Tibial nerve (tissue), 4 donors: ENCODE measurements around the gene DNAJC5G. TPM values are rescaled to one million over a fixed set of nuclear protein-coding genes. Genes with fewer than 3 reads are reported as not detected.
A peak's percentile ranks its signal among the peaks of the same experiment; 100 is the strongest.
"Not testable (repeated sequence)": the region's sequence is repeated elsewhere in the genome, so short reads cannot be mapped to it uniquely, and the experiment has no call there.

Experiments used
- DNase-seq, 2 donors: peaks; one replicate each; pipeline ENCODE4 v3.0.0-alpha.2; 2019; ENCODE audit warnings: low spot score in 2 of 2
- H3K27ac ChIP-seq, 4 donors: fragments of 200-600 bp; sonication (generic) in 3 of 4; one replicate each; pipeline ENCODE4 v1.5.1; 2017 to 2019; ENCODE audit warnings: mild to moderate bottlenecking in 1 of 4
- H3K27me3 ChIP-seq, 2 donors: fragments of 200-600 bp; sonication (generic) in 1 of 2; one replicate each; pipeline versions ENCODE4 v1.5.1 to v1.6.0; 2017 to 2019
- H3K36me3 ChIP-seq, 3 donors: fragments of 200-600 bp; sonication (generic); one replicate each; pipeline ENCODE4 v1.5.1; 2018 to 2019
- H3K4me1 ChIP-seq, 4 donors: fragments of 200-600 bp; sonication (generic) in 3 of 4; one replicate each; pipeline ENCODE4 v1.5.1; 2017 to 2019
- H3K4me3 ChIP-seq, 4 donors: fragments of 200-600 bp; sonication (generic) in 3 of 4; one replicate each; pipeline ENCODE4 v1.5.1; 2017 to 2019; ENCODE audit warnings: mild to moderate bottlenecking in 1 of 4, moderate library complexity in 1 of 4
- H3K9me3 ChIP-seq, 4 donors: fragments of 200-600 bp; sonication (generic) in 3 of 4; one replicate each; pipeline ENCODE4 v1.5.1; 2017 to 2019
- CTCF ChIP-seq, 5 experiments: fragments of 200-600 bp in 3 of 5; fragments of 450-650 bp in 2 of 5; sonication (generic) in 3 of 5; IDR thresholded peaks; one replicate each; pipeline ENCODE4 v1.5.1; 2016 to 2019; ENCODE audit warnings: antibody characterized with exemption in 5 of 5, mild to moderate bottlenecking in 3 of 5, moderate library complexity in 2 of 5
- EP300 ChIP-seq, 2 donors: sonication (generic); formaldehyde crosslinking; IDR thresholded peaks; one replicate each; pipeline ENCODE4 v1.6.1; 2017; ENCODE audit warnings: antibody characterized with exemption in 2 of 2, mild to moderate bottlenecking in 1 of 2
- POLR2A ChIP-seq, 2 donors: fragments of 450-650 bp; IDR thresholded peaks; one replicate each; pipeline ENCODE4 v1.6.1; 2017; ENCODE audit warnings: antibody characterized with exemption in 2 of 2, mild to moderate bottlenecking in 2 of 2, moderate library complexity in 2 of 2
- WGBS, 2 donors: methylation state at CpG; one replicate each; pipeline ENCODE4 v1.1.5; 2018; 5-methylcytosine and 5-hydroxymethylcytosine counted together
- total RNA-seq, 4 donors: library from RNA; depleted of rRNA; stranded (reverse); fragments of >200 nt; gene quantifications; one replicate each; pipeline ENCODE4 v1.1.0, GENCODE V29; 2016

DNAJC5G gene
- total RNA-seq, 4 donors from 2014 or later: 2.5 TPM; not detected in 3

DNA sequence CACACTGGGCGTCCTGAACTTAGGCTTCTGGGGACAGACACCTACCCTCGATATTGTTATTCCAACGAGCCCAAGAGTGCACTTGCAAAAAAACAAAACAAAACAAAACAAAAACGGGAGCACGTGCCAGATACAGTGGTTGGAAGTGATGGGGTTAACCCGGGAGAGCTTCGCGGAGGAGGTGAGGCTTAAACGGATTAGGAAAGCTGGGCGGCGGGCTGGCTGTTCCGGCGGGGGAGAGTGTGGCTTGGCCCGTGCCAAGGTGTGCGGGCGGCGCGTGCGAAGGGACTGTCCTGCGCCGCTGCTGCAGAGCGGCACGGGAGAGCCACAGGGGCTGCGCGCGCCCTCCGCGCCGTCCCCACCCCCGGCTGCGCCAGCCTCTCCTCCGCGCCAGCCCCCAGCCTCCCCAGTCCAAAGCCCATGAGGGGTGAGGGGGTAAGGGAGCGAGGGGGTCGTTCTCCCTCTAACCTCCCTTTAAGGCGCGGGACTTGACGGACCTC lies 10.9 kb upstream of the DNAJC5G start:
- WGBS, 2 donors: 0 to 1% methylated on average over 26 to 34 of the region's 38 CpGs
- Histone ChIP-seq H3K4me3 (peak overlapping the region in 3 of 4 donors; percentile 15 to 55 (median 16)), H3K36me3 (no peaks in the 10 kb centered on the region), H3K27ac (no peak overlapping the region), H3K9me3 (no peaks in the 10 kb centered on the region), H3K4me1 (peaks cover 0 to 40% (median 25%) of the 10 kb centered on the region in 4 donors), H3K27me3 (peaks cover 0 to 91% of the 10 kb centered on the region in 2 donors)
- TF ChIP-seq EP300 (IDR thresholded peaks at IDR 0.05): no peak
- no peak for TF ChIP-seq POLR2A (IDR thresholded peaks at IDR 0.05)
- no peak for TF ChIP-seq CTCF (IDR thresholded peaks at IDR 0.05)
- no peak for DNase-seq

DNA sequence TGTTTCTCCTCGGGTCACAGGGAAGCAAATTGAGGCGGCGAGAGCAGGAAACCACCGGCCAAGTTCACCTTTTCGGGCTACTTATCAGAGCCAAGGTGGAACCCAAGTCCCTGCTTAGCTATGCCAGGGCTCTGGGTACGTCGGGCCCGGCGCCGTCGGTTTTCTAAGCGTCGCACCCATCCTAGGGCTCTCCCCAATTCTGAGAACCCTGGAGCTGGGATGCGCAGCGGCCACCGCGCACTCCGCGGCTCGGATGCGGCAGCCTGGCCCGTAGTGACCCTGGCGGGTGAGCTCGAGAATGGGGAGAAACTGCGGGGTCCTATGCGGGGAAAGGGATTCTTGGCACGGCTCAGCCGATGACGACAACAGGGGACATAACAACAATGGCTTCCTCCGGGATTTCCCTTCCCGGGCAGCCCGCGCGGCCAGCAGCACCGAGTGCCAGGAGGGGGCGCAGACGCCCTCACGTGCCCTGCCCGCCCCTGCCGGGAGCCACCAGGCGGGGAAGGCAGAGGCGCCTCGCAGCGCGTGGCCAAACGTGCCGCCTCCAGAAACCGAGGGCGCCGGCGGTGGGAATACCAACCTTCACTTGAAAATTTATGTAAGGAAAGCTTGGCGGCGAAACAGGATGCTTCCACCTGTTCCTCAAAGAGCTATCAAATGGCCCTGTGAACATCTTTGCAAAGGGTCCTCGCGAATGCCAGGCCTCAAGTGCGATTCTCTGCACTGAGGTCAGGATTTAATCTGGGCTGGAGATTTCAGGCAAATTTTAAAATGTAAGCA lies 10.3 kb upstream of the DNAJC5G start:
- Histone ChIP-seq H3K36me3 (no peaks in the 10 kb centered on the region), H3K9me3 (no peaks in the 10 kb centered on the region), H3K27me3 (peaks cover 0 to 90% of the 10 kb centered on the region in 2 donors), H3K27ac (no peak overlapping the region), H3K4me3 (peak overlapping the region in 3 of 4 donors; percentile 15 to 55 (median 16)), H3K4me1 (peaks cover 0 to 40% (median 25%) of the 10 kb centered on the region in 4 donors)
- TF ChIP-seq POLR2A (IDR thresholded peaks at IDR 0.05): no peak
- TF ChIP-seq CTCF (IDR thresholded peaks at IDR 0.05): peak in 4 of 5 experiments; percentile 27 to 48 (median 34)
- DNase-seq: no peak
- 6 to 14% methylated on average over 20 to 51 of the region's 56 CpGs for WGBS, 2 donors

- Histone ChIP-seq H3K4me3 (no peak overlapping the region), H3K27ac (no peak overlapping the region), H3K27me3 (peaks cover 0 to 84% of the 10 kb centered on the region in 2 donors), H3K4me1 (peaks cover 0 to 40% (median 25%) of the 10 kb centered on the region in 4 donors), H3K9me3 (no peaks in the 10 kb centered on the region), H3K36me3 (no peaks in the 10 kb centered on the region)
- DNase-seq: no peak
- no peak for TF ChIP-seq POLR2A (IDR thresholded peaks at IDR 0.05)
- TF ChIP-seq CTCF (IDR thresholded peaks at IDR 0.05): no peak
- TF ChIP-seq EP300 (IDR thresholded peaks at IDR 0.05): no peak
Observed at GRCh38 chr2:27265536-27265870, 9.7 kb upstream of the DNAJC5G start.

DNA sequence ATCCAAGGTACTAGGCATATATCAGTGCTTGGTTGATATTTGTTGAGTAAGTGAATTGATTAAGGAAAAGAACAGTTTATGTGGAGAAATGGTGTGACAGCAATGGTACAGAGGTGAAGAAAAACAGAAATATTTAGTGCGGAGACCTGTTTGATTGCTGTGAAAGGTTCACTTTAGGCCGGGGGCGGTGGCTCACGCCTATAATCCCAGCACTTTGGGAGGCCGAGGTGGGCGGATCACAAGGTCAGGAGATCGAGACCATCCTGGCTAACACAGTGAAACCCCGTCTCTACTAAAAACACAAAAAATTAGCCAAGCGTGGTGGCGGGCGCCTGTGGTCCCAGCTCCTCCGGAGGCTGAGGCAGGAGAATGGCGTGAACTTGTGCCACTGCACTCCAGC lies 6.9 kb upstream of the DNAJC5G start:
- H3K4me3 ChIP-seq, H3K27ac ChIP-seq, H3K9me3 ChIP-seq, H3K36me3 ChIP-seq, DNase-seq: not testable (repeated sequence)
- WGBS, 2 donors: 83 to 84% methylated on average over 13 of the region's 13 CpGs
- H3K27me3 ChIP-seq: peaks cover 0 to 58% of the 10 kb centered on the region in 2 donors
- H3K4me1 ChIP-seq: peaks cover 0 to 21% (median 11%) of the 10 kb centered on the region in 4 donors

DNA sequence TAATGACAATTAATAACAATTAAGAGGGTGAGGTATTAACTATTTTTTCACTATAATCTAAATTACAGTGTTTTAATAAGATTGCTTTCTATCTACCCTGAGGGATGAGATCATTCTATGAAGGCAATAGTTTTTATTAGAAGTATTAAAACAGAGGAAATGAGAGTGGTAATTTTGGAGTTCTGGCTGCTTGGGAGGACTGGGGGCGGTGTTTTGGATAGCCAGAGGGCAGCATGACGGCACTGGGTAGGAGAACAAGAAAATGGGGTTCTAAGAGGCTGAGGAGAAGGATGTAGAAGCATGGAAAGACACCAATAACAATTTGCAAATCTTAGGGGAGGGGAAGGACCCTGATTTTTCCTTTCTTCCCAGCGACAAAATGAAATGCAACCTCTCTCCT lies 5.1 kb upstream of the DNAJC5G start:
- 77% methylated on average over 3 of the region's 3 CpGs for WGBS, 2 donors
- no peaks in the 10 kb centered on the region for H3K36me3 ChIP-seq
- H3K9me3 ChIP-seq: no peaks in the 10 kb centered on the region
- TF ChIP-seq CTCF (IDR thresholded peaks at IDR 0.05) (no peak), EP300 (IDR thresholded peaks at IDR 0.05) (no peak)
- peaks cover 0 to 44% of the 10 kb centered on the region in 2 donors for H3K27me3 ChIP-seq
- DNase-seq: no peak
- H3K4me1 ChIP-seq: peaks cover 0 to 3% (median under 1%) of the 10 kb centered on the region in 4 donors
- H3K27ac ChIP-seq: no peak overlapping the region
- no peak overlapping the region for H3K4me3 ChIP-seq
